Right lobe of liver (tissue), 4 donors: ENCODE measurements around the gene PTGES3L.

Experiments used
- POLR2A ChIP-seq: fragments of 450-650 bp; IDR thresholded peaks from one replicate; pipeline ENCODE4 v1.6.1; 2017; ENCODE audit warnings: antibody characterized with exemption, mild to moderate bottlenecking
- TF ChIP-seq, protein P1 (sequence below), 4 donors: fragments of 200-600 bp in 3 of 4; fragments of 450-650 bp in 1 of 4; IDR thresholded peaks; one replicate each; pipeline versions ENCODE4 v1.5.1 to v1.8.0; 2016 to 2022; ENCODE audit warnings: antibody characterized with exemption in 4 of 4, mild to moderate bottlenecking in 2 of 4
- donor health status: DM: no; HTN: no; CAD: no.
- donor health status: DM: no; HTN: no; CAD: no.
- donor health status: DM: no; HTN: yes; CAD: no.

DNA sequence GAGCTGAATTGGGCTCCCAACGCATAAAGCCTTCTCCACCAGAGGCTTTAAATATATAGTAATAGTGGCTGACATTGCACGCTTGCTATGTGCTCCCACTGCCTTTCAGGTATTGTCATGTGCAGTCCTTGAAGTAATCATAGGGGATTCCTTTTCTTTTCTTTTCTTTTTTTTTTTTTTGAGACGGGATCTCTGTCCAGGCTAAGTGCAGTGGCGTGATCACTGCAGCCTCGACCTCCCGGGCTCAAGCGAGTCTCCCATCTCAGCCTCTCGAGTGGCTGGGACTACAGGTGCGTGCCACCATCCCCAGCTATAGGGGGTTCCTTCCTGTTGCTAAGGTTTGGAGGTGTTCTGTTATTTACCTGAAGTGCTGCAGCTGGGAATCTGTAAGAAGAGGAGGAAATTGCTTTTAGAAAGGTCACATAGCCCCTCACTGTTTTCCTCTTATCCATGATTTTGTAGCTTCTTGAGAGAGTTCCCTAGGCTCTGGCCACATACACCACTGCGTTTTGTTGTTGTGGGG, 19.2 kb upstream of the PTGES3L start:
- TF ChIP-seq, protein P1, sequence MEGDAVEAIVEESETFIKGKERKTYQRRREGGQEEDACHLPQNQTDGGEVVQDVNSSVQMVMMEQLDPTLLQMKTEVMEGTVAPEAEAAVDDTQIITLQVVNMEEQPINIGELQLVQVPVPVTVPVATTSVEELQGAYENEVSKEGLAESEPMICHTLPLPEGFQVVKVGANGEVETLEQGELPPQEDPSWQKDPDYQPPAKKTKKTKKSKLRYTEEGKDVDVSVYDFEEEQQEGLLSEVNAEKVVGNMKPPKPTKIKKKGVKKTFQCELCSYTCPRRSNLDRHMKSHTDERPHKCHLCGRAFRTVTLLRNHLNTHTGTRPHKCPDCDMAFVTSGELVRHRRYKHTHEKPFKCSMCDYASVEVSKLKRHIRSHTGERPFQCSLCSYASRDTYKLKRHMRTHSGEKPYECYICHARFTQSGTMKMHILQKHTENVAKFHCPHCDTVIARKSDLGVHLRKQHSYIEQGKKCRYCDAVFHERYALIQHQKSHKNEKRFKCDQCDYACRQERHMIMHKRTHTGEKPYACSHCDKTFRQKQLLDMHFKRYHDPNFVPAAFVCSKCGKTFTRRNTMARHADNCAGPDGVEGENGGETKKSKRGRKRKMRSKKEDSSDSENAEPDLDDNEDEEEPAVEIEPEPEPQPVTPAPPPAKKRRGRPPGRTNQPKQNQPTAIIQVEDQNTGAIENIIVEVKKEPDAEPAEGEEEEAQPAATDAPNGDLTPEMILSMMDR (IDR thresholded peaks at IDR 0.05) = no peak
- no peak for TF ChIP-seq POLR2A
